HEK293 (cell line): Measurements from ENCODE around the gene CMTR2.
A peak's percentile ranks its signal among the peaks of the same experiment; 100 is the strongest.

ENCODE experiments used
- CTCF ChIA-PET: fragments of 350-600 bp; formaldehyde crosslinking; extraction: SDS; loops from one replicate; lab custom pipeline; 2021; ENCODE audit warnings: antibody characterized with exemption; lab: Yijun Ruan, JAX
- POLR2A ChIA-PET: fragments of 300-600 bp; formaldehyde crosslinking; extraction: SDS; loops from one replicate; lab custom pipeline; 2020; ENCODE audit warnings: antibody characterized with exemption, inconsistent platforms; lab: Yijun Ruan, JAX
- H3K27ac ChIP-seq: fragments of 200-500 bp; sonication (Bioruptor generic); 2 replicates; pipeline ENCODE4 v1.5.1; 2014; ENCODE audit warnings: low read depth, low read length, control low read depth, inconsistent platforms; ENCODE audit errors: extremely low read depth
- H3K36me3 ChIP-seq, 2 experiments: fragments of 200-500 bp in 1 of 2; sonication (Bioruptor generic) in 1 of 2; 1 replicate in 1 of 2; 2 replicates in 1 of 2; pipeline ENCODE4 v1.5.1; 2014 to 2017; ENCODE audit warnings: inconsistent platforms in 2 of 2, low read length in 2 of 2; ENCODE audit not compliant: control insufficient read depth in 2 of 2, insufficient read depth in 1 of 2
- H3K4me1 ChIP-seq: fragments of 200-500 bp; sonication (Bioruptor generic); 2 replicates; pipeline ENCODE4 v1.5.1; 2014; ENCODE audit warnings: mild to moderate bottlenecking, low read length, inconsistent platforms; ENCODE audit not compliant: control insufficient read depth, insufficient read depth
- H3K4me3 ChIP-seq: 2 replicates; pipeline ENCODE4 v1.5.1; 2011; ENCODE audit warnings: low read depth, mild to moderate bottlenecking, control low read depth, low read length, moderate library complexity
- H3K9me3 ChIP-seq: fragments of 200-500 bp; sonication (Bioruptor generic); 2 replicates; pipeline ENCODE4 v1.5.1; 2014; ENCODE audit warnings: low read depth, low read length, inconsistent platforms; ENCODE audit not compliant: control insufficient read depth, insufficient read depth
- KLF8 ChIP-seq: fragments of 450-650 bp; formaldehyde crosslinking; IDR thresholded peaks from 2 replicates; pipeline ENCODE4 v1.5.1; 2016; ENCODE audit warnings: missing biosample characterization, missing genetic modification characterization
- PRDM2 ChIP-seq: fragments of 450-650 bp; formaldehyde crosslinking; IDR thresholded peaks from 2 replicates; pipeline ENCODE4 v1.5.1; 2016; ENCODE audit warnings: missing biosample characterization, missing genetic modification characterization, borderline replicate concordance
- ZBTB21 ChIP-seq: fragments of 450-650 bp; formaldehyde crosslinking; IDR thresholded peaks from 2 replicates; pipeline ENCODE4 v1.5.1; 2017; ENCODE audit warnings: missing biosample characterization, missing genetic modification characterization
- ZNF324 ChIP-seq: fragments of 450-650 bp; formaldehyde crosslinking; IDR thresholded peaks from 2 replicates; pipeline ENCODE4 v1.5.1; 2016; ENCODE audit warnings: missing biosample characterization, missing genetic modification characterization
- ZNF335 ChIP-seq: fragments of 450-650 bp; formaldehyde crosslinking; conservative IDR thresholded peaks from 2 replicates; pipeline ENCODE4 v1.5.1; 2016; ENCODE audit warnings: missing biosample characterization, missing genetic modification characterization
- ZNF416 ChIP-seq: fragments of 450-650 bp; formaldehyde crosslinking; IDR thresholded peaks from 2 replicates; pipeline ENCODE4 v1.5.1; 2016; ENCODE audit warnings: missing biosample characterization, missing genetic modification characterization
- ZNF433 ChIP-seq: fragments of 450-650 bp; formaldehyde crosslinking; IDR thresholded peaks from 2 replicates; pipeline ENCODE4 v1.5.1; 2016; ENCODE audit warnings: missing biosample characterization, missing genetic modification characterization, low read depth
- ZNF529 ChIP-seq: fragments of 450-650 bp; formaldehyde crosslinking; IDR thresholded peaks from 2 replicates; pipeline ENCODE4 v1.5.1; 2017; ENCODE audit warnings: missing genetic modification characterization, missing biosample characterization; ENCODE audit not compliant: insufficient replicate concordance
- ZNF660 ChIP-seq: fragments of 450-650 bp; IDR thresholded peaks from 2 replicates; pipeline ENCODE4 v1.5.1; 2018; ENCODE audit warnings: missing biosample characterization, mild to moderate bottlenecking, missing genetic modification characterization
- ZNF677 ChIP-seq: fragments of 450-650 bp; IDR thresholded peaks from 2 replicates; pipeline ENCODE4 v1.5.0; 2018; ENCODE audit warnings: missing biosample characterization, mild to moderate bottlenecking, missing genetic modification characterization, moderate library complexity
- ZNF707 ChIP-seq: fragments of 450-650 bp; formaldehyde crosslinking; IDR thresholded peaks from 2 replicates; pipeline ENCODE4 v1.5.1; 2016; ENCODE audit warnings: missing biosample characterization, missing genetic modification characterization
- ZSCAN18 ChIP-seq: fragments of 450-650 bp; formaldehyde crosslinking; IDR thresholded peaks from 2 replicates; pipeline ENCODE4 v1.5.1; 2016; ENCODE audit warnings: missing biosample characterization, missing genetic modification characterization
- ZSCAN5A ChIP-seq: fragments of 450-650 bp; formaldehyde crosslinking; IDR thresholded peaks from 2 replicates; pipeline ENCODE4 v1.5.1; 2016; ENCODE audit warnings: missing biosample characterization, missing genetic modification characterization

The CMTR2 gene

GRCh38 chr16:71303938-71304337, 14.7 kb upstream of the CMTR2 start:
- Histone ChIP-seq H3K9me3 (no peaks in the 10 kb centered on the region), H3K4me3 (no peak overlapping the region), H3K27ac (no peak overlapping the region), H3K4me1 (no peaks in the 10 kb centered on the region), H3K36me3 (no peaks in the 10 kb centered on the region)
- POLR2A ChIA-PET, result no interaction called here
- TF ChIP-seq ZNF433 (tag by site-specific recombination) (no peak), PRDM2 (tag by site-specific recombination) (no peak), ZSCAN5A (tag by site-specific recombination) (no peak), ZNF324 (tag by site-specific recombination) (no peak), KLF8 (tag by site-specific recombination) (no peak)
- CTCF ChIA-PET, result interaction anchor here (0.9 to 1.5 kb wide), 2 partner anchors 8 to 196 kb away, joined by 4 to 7 read pairs; no protein-coding TSS in a partner anchor

- TF ChIP-seq ZBTB21 (tag by site-specific recombination) (peak; percentile 77), ZNF660 (tag by site-specific recombination) (no peak), ZNF335 (tag by site-specific recombination) (no peak), ZNF677 (tag by site-specific recombination) (no peak), ZNF416 (tag by site-specific recombination) (no peak), ZNF707 (tag by site-specific recombination) (no peak)
Measured at GRCh38 chr16:71297341-71297634, 8.1 kb upstream of the CMTR2 start.

GRCh38 chr16:71296584-71297340, 7.6 kb upstream of the CMTR2 start:
- H3K4me3 ChIP-seq, result no peak overlapping the region
- CTCF ChIA-PET, result interaction anchor here (2.5 kb wide), 1 partner anchor 14 kb away, joined by 15 read pairs; no protein-coding TSS in a partner anchor
- no peaks in the 10 kb centered on the region for H3K9me3 ChIP-seq
- TF ChIP-seq ZSCAN18 (tag by site-specific recombination) (no peak), ZNF529 (tag by site-specific recombination) (no peak)
- TF ChIP-seq, all 188 proteins: peak for 0
- Histone ChIP-seq H3K4me1 (no peaks in the 10 kb centered on the region), H3K27ac (no peak overlapping the region), H3K36me3 (no peaks in the 10 kb centered on the region)
- POLR2A ChIA-PET, result no interaction called here

More at GRCh38 chr16:71297341-71297634, 8.1 kb upstream of the CMTR2 start:
- H3K27ac ChIP-seq, result no peak overlapping the region
- H3K4me3 ChIP-seq, result no peak overlapping the region
- ChIA-PET CTCF (interaction anchor here (2.5 kb wide), 1 partner anchor 14 kb away, joined by 15 read pairs; no protein-coding TSS in a partner anchor), POLR2A (no interaction called here)
- H3K36me3 ChIP-seq, result no peaks in the 10 kb centered on the region
- H3K9me3 ChIP-seq, result no peaks in the 10 kb centered on the region
- H3K4me1 ChIP-seq, result no peaks in the 10 kb centered on the region
